GM19043 (cell line): ENCODE measurements around the gene CRYAA.

ENCODE experiments used
- ATAC-seq: cut with Tn5 transposase; IDR thresholded peaks from one replicate; pipeline ENCODE4 v1.9.1; 2021; ENCODE audit warnings: low read depth; ENCODE audit not compliant: unreplicated experiment

The CRYAA gene

GRCh38 chr21:43198376-43198775, 29.6 kb downstream of the CRYAA start:
- no peak for ATAC-seq

- no peak for ATAC-seq
Observed at GRCh38 chr21:43201491-43201890, 32.7 kb downstream of the CRYAA start.

- ATAC-seq = no peak
Observed at GRCh38 chr21:43203591-43203990, 34.8 kb downstream of the CRYAA start.

- no peak for ATAC-seq
Observed at GRCh38 chr21:43204638-43205037, 35.8 kb downstream of the CRYAA start.

GRCh38 chr21:43206231-43207042, 37.6 kb downstream of the CRYAA start:
- no peak for ATAC-seq

- ATAC-seq = no peak
Observed at GRCh38 chr21:43207043-43207315, 38.2 kb downstream of the CRYAA start.

GRCh38 chr21:43207868-43208267, 39.1 kb downstream of the CRYAA start:
- ATAC-seq = no peak

GRCh38 chr21:43208561-43209332, 39.9 kb downstream of the CRYAA start:
- ATAC-seq = no peak

- ATAC-seq = no peak
Observed at GRCh38 chr21:43209575-43210453, 41.0 kb downstream of the CRYAA start.

GRCh38 chr21:43210454-43211071, 41.8 kb downstream of the CRYAA start:
- no peak for ATAC-seq

GRCh38 chr21:43211072-43211759, 42.4 kb downstream of the CRYAA start:
- no peak for ATAC-seq

- ATAC-seq = no peak
Observed at GRCh38 chr21:43211760-43212115, 42.9 kb downstream of the CRYAA start.
